ENCODE measurements around the gene MCF2L. TPM values are rescaled to one million over a fixed set of nuclear protein-coding genes. Genes with fewer than 3 reads are reported as not detected.
"Not testable (repeated sequence)": the region's sequence is repeated elsewhere in the genome, so short reads cannot be mapped to it uniquely, and the experiment has no call there.

The MCF2L gene
- total RNA-seq, 1 experiment from 2014 or later = not detected

DNA sequence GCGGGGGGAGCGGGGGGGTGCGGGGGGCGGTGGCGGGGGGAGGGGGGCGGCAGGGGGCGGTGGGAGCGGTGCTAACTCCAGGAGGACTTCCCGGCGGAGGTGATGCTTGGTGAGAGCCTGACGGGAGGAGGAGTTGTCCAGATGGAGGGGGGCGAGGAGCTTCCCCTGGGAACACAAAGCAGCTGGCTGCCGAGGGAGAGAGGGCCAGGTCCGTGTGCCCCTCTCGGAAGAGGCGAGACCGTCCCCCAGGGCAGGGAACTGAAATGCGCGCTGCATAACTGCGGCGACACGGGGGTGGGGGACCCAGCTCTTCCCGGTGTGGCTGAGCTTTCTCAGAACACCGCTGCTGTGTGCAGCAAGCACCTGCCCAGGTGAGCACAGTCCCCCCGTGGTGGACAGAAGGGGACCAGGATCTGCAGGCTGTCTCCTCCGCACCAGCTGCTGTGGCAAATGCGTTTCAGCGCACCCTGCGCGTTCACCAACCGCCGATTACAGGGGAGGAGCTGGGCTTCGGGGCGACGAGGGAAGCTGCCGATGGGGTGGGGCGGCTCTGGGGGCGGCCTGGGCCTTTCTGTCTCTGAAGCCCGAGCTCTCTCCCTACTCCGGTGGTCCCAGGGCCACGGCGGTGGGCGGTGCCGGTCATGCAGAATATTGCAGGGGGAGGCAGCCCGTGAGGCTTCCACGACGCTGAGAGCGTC, 81.9 kb downstream of the MCF2L start:
- no peak for DNase-seq (ENCODE audit: low read depth)

DNA sequence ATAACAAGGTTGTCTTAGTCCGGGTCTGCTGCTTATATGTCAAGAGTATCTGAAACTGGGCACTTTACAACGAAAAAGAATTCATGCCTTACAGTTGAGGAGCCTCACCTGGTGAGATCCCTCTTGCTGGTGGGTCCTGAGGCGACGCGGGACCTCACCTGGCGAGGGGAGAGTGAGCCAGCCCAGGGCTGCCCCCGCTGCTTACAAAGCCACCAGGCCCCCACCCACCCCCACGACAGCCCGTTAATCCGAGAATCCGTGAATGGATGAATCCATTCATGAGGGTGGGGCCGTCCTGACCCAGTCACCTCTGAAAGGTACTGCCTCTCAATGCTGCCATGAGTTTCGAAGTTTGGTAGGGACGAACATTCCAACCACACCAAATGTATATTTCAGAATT, 82.6 kb downstream of the MCF2L start:
- no peak for DNase-seq (ENCODE audit: low read depth)

DNA sequence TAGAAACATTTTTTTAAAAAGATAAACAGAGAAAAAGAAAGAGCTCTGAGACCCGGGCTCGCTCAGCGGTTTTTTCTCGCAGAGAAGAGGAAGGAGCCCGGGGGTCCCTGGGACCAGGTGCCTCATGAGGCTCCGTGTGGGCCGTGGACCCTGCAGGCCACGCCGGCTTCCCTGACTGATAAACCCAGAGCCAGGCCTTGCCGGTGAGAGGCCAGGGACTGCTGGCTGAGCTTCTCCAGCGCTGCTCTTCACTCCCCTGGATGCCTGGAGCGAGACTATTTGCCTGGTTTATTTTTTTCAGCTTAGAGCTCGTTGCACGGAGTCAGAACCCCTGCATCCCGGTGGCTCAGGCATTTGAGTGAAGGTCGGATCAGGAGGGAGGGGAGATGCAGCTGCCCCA, 83.2 kb downstream of the MCF2L start:
- DNase-seq (ENCODE audit: low read depth) = no peak

DNA sequence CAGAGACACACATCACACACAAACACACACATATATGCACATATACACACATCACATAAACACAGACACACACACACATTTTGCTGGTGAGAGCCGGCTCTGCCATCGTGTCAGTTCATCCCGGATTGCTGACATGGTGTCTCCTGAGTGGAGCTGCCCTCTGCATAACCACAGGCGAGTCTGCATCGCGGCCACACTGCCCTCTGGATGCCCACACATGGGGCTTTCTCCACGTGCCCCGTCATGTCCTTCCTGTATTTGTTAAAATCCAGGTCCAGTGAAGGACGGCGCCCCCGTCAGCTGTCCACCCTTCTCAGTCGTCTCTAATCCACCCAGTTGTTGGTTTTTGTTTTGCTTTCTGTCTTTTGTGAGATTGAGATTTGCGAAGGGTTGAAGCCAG, 84.0 kb downstream of the MCF2L start:
- DNase-seq (ENCODE audit: low read depth) = no peak

DNA sequence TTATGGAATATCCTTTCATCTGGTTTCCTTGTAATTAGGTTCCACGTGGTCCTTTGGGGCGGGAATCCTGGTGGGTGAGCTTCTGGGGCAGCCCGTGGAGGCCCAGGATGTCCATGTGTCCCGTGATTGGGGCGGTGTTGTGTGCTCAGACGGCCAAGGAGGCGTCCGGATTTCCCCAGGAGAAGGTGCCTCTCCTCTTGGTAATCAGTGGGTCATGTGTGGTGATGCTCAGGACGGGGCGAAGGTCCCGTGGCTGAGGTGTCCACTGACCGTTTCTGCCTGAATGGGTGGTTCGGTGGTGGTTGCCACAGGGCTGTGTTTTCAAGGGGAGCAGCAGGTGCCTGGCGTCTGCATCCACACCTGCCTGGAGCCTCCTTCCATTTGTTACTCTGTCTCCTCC, 84.4 kb downstream of the MCF2L start:
- DNase-seq (ENCODE audit: low read depth) = no peak

DNA sequence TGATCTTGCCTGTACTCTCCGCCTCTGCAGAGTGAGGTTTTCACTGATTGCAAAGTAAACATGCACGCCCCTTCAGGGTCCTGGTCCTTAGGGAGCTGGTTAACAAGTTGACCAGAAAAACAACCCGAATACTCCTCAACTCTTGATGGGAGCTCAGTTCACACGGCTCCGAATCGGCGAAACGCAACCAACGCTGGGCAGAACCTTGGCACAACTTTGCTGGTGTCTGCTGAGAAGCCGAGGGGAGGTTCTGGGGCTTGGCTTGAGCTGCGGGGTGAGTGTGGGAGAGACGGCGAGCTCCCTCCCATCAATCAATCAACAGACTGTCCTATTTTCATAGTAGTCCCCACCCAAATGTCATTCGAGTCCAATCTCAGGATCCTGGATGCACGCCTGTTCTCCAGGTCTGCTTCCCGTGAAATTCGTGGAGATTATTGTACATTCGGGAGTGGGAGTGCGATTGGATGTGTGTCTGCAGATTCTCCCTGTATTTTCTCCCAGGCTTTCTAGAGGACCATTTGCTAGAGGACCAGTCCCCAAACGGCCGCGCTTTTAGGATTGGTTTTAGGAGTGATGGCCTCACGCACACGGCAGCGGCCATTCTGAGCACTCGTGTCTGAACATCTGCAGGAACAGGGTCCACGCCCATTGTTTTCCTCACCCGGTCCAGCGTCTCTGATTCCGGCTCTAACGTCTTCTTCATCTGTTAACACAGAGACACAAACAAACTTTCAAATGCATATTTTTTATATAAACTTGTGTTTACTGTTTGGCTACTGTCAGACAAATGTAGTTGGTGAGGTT, 85.0 kb downstream of the MCF2L start:
- no peak for DNase-seq (ENCODE audit: low read depth)

DNA sequence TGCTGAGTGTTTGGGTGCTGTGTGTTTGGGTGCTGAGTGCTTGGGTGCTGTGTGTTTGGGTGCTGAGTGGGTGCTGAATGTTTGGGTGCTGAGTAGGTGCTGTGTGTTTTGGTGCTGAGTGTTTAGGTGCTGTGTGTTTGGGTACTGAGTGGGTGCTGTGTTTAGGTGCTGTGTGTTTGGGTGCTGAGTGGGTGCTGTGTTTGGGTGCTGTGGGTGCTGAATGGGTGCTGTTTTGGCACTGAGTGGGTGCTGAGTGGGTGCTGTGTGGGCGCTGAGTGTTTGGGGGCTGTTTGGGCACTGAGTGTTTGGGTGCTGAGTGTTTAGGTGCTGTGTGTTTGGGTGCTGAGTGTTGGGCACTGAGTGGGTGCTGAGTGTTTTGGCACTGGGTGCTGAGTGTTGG, 88.1 kb downstream of the MCF2L start:
- DNase-seq (ENCODE audit: low read depth) = no peak

DNA sequence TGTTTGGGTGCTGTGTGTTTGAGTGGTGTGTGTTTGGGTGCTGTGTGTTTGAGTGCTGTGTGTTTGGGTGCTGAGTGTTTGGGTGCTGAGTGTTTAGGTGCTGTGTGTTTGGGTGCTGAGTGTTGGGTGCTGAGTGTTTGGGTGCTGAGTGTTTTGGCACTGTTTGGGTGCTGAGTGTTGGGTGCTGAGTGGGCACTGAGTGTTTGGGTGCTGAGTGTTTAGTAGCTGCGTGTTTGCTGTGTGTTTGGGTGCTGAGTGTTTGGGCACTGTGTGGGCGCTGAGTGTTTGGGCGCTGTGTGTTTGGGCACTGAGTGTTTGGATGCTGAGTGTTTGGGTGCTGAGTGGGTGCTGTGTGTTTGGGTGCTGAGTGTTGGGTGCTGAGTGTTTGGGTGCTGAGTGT, 88.5 kb downstream of the MCF2L start:
- DNase-seq (ENCODE audit: low read depth) = not testable (repeated sequence)

DNA sequence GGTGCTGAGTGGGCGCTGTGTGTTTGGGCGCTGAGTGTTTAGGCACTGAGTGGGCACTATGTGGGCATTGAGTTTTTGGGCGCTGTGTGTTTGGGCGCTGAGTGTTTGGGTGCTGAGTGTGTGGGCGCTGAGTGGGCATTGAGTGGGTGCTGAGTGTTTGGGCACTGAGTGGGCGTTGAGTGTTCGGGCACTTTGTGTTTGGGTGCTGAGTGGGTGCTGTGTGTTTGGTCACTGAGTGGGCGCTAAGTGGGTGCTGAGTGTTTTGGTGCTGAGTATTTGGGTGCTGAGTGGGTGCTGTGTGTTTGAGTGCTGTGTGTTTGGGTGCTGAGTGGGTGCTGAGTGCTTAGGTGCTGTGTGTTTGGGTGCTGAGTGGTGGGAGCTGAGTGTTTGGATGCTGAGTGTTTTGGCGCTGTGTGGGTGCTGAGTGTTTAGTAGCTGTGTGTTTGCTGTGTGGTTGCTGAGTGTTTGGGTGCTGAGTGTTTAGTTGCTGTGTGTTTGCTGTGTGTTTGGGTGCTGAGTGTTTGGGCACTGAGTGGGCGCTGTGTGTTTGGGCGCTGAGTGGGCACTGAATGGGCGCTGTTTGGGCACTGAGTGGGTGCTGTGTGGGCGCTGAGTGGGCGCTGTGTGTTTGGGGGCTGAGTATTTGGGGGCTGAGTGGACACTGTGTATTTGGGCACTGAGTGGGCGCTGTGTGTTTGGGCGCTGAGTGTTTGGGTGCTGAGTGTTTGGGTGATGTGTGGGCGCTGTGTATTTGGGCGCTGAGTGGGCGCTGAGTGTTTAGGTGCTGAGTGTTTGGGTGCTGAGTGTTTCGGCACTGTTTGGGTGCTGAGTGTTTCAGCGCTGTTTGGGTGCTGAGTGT, 89.3 kb downstream of the MCF2L start:
- no peak for DNase-seq (ENCODE audit: low read depth)

DNA sequence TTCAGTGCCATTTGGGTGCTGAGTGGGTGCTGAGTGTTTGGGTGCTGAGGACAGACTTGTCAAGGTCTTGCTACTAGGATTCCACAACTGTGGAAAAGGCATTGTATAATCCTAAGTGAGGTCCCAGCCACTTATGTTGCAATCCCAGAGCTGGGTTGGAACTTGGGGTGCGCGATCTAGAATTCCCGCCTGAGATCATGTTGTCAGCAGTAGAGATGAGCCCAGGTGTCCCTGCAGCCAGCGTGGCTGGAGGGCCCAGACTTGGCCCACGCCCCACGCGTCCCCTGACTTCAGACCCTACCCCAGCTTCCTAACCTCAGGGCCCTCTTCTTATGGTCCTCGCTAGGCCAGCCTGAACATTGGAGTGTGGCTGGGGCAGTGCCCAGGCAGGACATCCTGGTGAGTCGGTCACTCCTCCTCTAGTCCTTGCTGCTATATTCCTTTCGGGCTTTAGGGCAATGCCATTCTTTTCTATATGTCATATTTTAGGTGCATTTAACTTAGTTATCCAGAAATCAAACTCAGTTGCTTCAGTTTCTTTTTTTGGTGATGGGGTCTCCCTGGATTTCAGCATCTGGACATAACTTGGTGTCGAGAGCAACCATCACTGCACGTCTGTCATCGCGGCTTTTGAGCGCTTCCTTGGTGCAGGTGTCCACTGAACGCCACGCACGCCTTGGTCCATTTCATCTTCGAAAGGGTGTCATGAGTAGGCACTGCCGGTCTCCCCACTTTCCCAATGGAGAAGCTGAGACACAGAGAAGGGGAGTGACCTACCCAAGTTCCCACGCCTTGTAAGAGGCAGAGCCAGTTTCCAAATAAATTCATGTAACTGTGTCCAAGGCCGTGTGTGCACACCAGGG, 90.2 kb downstream of the MCF2L start:
- no peak for DNase-seq (ENCODE audit: low read depth)

DNA sequence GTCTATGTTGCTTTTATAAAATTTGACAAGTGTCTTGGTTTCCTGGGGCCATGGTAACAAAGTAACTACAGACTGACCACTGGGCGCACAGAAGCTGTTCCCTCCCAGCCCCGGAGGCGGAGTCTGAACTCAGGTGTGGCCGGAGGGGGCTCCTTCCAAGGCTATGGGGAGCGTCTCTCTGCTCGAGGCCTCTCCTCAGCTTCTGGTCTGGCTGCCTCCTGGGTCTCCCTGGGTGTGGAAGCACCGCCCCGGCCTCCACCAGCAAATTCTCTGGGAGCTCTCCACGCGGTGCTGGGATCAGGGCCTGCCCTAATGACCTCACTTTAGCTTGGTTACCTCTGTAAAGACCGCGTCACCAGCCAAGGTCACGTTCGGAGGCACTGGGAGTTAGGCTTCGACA, 90.9 kb downstream of the MCF2L start:
- DNase-seq (ENCODE audit: low read depth) = no peak

DNA sequence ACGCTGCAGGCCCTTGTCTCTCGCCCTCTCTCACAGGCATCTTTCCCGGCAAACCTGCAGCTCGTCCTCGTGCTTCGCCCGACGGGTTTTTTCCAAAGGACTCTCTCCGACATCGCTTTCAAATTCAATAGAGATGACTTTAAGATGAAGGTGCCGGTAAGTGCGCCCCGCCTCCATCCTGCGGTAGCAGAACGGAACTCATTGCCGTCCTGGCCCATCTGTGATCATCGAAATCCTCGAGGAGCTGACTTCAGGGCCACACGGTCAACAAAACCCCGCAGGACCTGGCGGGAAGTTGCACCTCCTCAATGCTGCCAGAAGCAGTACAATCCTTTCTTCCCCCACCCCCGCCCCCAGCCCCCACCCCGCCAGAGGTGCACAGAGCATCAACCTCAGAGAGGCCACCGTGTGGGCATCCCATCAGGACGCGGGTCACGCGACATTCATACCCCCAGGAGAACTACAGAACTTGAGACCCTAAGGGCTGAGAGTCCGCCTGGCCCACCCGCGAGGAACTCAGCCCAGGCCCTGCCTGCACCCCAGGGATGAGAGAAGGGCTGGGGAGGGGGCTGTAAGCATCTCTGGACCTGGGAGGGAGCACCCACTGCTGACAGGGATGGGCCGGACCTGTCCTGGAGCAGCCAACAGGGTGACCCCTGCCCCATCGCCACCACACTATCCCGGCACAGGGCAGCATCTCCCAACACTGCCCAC, 91.7 kb downstream of the MCF2L start:
- no peak for DNase-seq (ENCODE audit: low read depth)

DNA sequence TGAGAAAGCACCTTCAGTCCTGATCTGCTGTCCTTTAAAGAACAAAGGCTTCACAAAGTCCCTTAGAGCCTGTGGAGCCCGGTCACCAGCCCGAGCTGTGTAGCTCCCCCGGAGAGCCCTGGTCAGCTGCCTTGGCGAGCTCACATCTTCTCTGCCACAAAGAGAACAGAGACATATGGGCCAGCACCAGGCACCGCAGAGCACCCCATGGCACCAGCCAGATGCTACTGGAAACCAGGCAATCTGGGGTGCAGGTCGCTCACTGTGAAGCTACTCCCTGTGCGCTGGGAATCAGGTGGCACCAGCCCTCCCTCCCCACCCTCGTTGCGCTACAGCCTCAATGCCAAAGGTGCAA, 92.2 kb downstream of the MCF2L start:
- no peak for DNase-seq (ENCODE audit: low read depth)

DNA sequence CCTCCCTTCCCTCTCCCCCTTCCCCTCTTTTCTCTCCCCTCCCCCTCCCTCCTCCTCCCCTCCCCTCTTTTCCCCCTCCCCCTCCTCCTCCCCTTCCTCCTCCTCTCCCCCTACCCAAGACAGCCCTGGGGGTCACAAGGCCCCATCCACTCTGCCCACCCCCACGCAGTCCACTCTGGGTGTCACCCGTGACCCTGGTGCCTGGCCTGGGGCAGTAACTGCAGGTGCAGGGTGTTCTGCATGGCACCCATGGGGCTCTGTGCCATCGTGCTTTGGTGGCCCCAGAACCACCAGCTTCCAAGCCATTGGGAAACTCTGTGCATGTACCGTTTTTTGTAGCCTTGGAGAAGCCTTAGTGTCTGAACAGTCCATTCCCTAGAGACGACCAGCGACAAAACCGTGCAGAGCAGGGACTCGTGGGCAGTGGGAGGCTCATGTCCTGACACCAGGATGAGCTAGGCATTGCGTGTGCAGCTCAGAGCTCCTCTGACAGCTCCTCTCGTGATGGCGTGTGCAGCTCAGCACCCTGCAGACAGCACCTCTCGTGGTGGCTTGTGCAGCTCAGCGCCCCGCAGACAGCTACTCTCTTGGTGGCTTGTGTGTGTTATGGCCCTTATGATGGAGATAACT, 92.9 kb downstream of the MCF2L start:
- no peak for DNase-seq (ENCODE audit: low read depth)

DNA sequence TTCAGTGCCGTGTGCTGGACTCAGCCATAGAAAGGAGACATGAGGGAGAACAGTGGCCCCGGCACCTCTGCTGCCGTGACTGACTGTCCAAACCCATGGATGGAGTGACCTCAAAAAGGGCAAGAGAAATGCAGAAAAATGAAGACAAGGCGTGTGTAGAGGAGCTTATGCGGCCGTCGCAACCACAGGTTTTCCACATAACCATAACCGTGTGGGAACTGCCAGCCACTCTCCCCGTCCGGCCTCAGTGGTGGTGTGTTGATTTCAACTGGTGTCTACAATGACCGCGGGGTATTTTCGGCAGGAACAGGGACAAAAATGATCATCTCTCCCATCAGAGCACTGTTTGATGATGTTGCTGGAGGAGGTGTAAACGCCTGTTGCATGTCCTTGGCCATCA, 93.7 kb downstream of the MCF2L start:
- no peak for DNase-seq (ENCODE audit: low read depth)

DNA sequence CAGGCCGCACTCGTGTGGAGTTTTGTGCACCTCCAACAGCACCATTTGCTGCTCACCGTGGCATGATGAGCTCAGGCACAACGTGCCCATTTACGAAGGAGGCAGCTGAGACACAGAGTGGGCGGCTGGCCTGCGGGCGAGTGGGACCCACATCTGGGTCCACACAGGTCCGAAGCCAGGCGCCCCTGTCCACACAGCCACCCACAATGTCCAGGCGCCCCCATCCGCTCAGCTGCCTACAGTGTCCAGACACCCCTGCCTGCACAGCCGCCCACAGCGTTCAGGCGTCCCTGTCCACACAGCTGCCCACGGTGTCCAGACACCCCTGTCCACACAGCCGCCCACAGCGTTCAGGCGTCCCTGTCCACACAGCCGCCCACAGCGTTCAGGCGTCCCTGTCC, 94.1 kb downstream of the MCF2L start:
- no peak for DNase-seq (ENCODE audit: low read depth)

DNA sequence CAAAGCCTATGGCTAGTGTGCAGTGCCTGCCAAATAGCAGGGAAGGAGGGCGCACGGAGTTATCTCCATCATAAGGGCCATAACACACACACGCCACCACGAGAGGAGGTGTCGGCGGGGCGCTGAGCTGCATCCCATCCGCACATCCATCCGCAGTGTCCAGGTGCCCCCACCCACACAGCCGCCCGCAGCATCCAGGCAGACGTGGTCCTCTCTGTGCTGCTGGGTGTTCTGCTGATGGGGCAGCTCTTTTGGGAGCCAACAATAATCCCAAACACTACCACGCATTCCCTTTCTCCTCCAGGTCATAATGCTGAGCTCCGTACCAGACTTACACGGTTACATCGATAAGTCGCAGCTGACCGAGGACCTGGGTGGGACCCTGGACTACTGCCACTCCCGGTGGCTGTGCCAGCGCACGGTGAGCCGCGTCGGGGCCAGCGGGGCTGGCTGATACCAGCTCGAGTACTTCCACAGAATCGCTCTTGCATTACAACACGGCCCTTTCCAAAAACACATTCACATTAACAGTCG, 95.1 kb downstream of the MCF2L start:
- DNase-seq (ENCODE audit: low read depth) = no peak

DNA sequence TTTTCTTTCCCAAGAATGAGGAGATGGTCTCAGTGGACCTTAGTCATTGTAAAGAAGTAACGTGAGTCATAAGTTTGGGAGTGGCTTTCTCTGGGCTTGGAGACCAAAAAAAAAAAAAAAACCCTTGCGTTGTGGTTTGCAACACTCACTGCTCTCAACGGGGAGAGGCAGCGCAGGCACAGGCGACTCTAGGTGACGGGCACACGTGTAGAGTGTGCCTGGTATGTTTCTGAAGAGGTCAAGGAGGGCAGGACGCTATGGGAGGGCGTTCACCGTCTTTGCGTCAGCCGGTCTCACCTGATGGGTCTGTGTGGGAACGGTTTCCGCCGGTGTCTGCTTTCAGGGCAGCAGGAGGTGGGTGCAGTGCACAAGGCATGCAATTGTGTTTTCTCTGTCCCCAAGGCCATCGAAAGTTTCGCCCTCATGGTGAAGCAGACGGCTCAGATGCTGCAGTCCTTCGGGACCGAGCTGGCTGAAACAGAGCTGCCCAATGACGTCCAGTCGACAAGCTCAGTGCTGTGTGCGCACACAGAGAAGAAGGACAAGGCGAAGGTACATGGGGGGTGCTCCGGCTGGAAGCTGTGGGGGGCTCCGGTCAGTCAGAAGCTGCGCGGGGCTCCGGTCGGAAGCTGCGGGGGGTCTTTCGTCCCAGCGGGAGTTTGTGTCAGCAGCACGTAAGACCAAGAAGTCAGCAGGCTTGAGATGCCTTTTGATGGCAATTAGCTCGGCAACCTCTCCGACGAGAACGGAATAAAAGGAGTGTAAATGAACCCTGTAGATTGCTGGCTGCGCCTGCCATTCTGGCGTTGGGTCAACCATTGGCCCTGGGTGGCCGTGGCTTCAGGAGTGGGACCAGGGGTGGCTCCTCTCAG, 95.8 kb downstream of the MCF2L start:
- DNase-seq (ENCODE audit: low read depth) = peak; percentile 69
